Activated naive CD8-positive, alpha-beta T cell treated with anti-CD3 and anti-CD28 coated beads, Interleukin-2, amount 50 U/mL, for 24 hours (primary cell): ENCODE measurements around the gene COL18A1.

Experiments
- ATAC-seq: fragments of 150-1000 bp; cut with Tn5 transposase; one replicate; pipeline ENCODE4 v1.10.0; 2021
- DNase-seq: peaks from one replicate; pipeline ENCODE4 v3.0.0; 2021
- H3K27ac Mint-ChIP-seq: one replicate; pipeline ENCODE4 v1.8.0; 2021; ENCODE audit warnings: mild to moderate bottlenecking, mixed read lengths
- H3K27me3 Mint-ChIP-seq: one replicate; pipeline ENCODE4 v1.8.0; 2021; ENCODE audit warnings: mixed read lengths
- H3K36me3 Mint-ChIP-seq: one replicate; pipeline ENCODE4 v1.8.0; 2021; ENCODE audit warnings: low read depth, mixed read lengths
- H3K4me1 Mint-ChIP-seq: one replicate; pipeline ENCODE4 v1.8.0; 2021; ENCODE audit warnings: mixed read lengths
- H3K4me3 Mint-ChIP-seq: one replicate; pipeline ENCODE4 v1.8.0; 2021; ENCODE audit warnings: mild to moderate bottlenecking, moderate library complexity, mixed read lengths
- H3K9me3 Mint-ChIP-seq: one replicate; pipeline ENCODE4 v1.8.0; 2021; ENCODE audit warnings: mixed read lengths

Gene COL18A1

DNA sequence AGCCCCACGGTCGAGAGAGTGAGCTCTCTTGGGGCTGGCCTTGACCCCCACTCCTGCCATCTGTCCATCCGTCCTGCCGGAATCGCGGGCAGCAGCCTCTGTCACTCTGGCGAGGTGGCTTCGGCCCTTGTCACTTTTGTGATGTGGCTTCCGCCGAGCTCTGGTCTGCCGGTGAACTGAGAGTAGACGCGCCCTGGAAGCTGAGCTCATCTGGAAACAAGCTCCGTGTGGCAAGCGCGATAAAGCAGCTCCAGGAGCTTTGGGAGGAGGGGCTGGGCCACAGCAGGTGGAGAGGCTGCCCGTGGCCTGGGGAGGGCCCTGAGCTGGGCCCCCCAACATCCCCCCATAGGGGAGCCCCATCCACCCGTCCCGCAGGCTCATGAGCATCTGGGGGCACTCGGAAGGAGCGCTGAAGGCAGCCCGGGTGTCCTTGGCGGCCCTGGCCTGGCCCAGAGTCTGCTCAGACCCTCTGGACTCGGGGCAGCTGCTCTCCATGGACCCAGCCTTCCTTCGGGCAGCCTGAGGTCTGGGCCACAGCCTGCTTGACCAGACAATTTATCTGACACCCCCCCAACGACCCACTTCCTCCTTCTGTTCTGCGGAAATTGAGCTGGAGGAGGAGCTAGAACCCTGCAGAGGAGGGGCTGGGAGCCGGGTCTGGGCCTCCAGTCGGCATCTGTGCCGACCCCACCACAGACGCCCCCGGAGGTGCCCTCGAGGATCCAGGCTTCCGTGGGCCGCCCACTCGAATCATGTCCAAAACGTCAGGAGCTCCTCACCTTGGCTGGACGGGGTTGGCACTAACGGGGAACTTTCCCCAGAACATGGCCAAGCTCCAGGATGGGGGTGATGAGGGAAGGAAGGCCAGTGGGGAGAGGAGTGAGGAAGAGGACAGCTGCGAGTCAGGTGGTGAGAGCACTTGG is 78.2 kb downstream of the COL18A1 start:
- ATAC-seq: peak; percentile 54
- Mint-ChIP-seq H3K4me3 (peak overlapping the region; percentile 50), H3K9me3 (no peaks in the 10 kb centered on the region), H3K36me3 (no peaks in the 10 kb centered on the region), H3K27ac (peak overlapping the region; percentile 60), H3K27me3 (no peaks in the 10 kb centered on the region), H3K4me1 (peaks cover 30% of the 10 kb centered on the region)
- peak; percentile 57 for DNase-seq

DNA sequence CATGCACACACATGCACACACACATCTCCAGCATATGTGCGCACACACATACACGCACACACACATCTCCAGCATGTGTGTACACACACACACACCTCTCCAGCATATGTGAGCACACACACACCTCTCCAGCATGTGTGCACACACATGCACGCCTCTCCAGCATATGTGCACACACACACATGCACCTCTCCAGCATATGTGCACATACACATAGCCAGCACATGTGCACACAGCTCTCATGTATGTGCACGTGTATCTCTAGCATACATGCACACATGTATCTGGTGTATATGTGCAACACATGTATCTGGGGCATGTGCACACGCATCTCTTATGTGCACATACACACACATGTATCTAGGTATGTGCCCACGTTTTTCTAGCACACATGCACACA is 79.4 kb downstream of the COL18A1 start:
- Mint-ChIP-seq H3K27me3 (no peaks in the 10 kb centered on the region), H3K9me3 (no peaks in the 10 kb centered on the region), H3K27ac (peak overlapping the region; percentile 25), H3K4me1 (peaks cover 18% of the 10 kb centered on the region), H3K4me3 (no peak overlapping the region), H3K36me3 (no peaks in the 10 kb centered on the region)
- ATAC-seq (no peak), DNase-seq (no peak)

DNA sequence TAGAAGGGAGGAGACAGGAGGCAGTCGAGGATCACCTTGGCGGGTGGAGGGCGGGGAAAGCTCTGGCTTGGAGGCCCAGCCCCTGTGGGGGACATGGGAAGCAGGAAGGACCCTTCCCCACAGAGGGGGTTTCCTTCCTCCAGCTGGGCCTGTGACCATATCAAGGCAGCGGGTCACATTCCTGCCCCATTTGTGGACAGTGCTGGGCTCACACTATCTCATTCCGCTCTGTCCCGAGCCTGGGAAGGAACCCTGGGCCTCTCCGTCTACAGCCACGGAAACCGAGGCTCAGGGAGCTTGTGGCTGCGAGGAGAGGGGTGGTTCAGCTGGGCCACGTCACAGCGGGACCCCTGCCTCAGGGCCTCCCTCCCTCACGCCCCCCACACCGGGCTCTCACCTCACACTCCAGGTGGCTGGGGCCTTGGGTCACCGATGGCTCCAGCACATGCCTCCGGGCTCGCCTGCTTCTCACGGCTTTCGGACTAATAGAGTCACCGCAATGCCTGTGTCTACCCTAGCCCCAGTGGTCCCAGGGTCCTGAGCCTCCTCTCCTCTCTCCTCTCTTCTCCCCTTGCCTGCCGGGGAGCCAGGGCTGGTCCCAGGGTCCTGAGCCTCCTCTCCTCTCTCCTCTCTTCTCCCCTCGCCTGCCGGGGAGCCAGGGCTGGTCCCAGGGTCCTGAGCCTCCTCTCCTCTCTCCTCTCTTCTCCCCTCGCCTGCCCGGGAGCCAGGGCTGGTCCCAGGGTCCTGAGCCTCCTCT is 80.9 kb downstream of the COL18A1 start:
- Mint-ChIP-seq H3K27me3 (no peaks in the 10 kb centered on the region), H3K4me1 (peaks cover 12% of the 10 kb centered on the region), H3K4me3 (no peak overlapping the region), H3K36me3 (no peaks in the 10 kb centered on the region), H3K9me3 (no peaks in the 10 kb centered on the region), H3K27ac (no peak overlapping the region)
- no peak for ATAC-seq
- DNase-seq: no peak

DNA sequence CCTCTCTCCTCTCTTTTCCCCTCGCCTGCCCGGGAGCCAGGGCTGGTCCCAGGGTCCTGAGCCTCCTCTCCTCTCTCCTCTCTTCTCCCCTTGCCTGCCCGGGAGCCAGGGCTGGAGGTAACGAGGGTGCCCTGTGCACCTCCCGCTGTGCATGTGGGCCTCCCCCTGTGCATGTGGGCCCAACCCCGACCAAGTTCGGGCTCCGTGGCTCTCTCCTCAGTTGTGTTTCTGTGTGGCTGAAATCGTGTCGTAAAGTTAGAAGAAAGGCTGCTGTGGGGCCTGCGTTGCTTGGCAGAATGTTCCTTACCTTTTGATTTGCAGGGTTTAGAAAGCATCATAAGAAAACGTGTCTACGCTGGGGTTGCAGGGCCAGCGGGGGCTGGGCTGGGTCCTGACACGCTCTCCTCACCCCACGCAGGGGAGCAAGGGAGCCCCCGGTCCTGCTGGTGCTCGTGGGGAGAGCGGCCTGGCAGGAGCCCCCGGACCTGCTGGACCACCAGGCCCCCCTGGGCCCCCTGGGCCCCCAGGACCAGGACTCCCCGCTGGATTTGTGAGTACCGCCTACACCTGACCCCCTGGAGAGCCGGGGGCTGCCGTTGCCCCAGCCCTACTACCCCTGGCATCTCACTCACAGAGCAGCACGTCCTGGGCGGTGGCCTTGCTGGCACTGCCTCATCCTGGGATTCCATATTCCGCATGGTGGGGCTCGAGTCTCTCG is 81.6 kb downstream of the COL18A1 start:
- DNase-seq (no peak), ATAC-seq (no peak)
- Mint-ChIP-seq H3K36me3 (no peaks in the 10 kb centered on the region), H3K27ac (no peak overlapping the region), H3K9me3 (no peaks in the 10 kb centered on the region), H3K4me1 (peaks cover 12% of the 10 kb centered on the region), H3K27me3 (no peaks in the 10 kb centered on the region), H3K4me3 (no peak overlapping the region)

DNA sequence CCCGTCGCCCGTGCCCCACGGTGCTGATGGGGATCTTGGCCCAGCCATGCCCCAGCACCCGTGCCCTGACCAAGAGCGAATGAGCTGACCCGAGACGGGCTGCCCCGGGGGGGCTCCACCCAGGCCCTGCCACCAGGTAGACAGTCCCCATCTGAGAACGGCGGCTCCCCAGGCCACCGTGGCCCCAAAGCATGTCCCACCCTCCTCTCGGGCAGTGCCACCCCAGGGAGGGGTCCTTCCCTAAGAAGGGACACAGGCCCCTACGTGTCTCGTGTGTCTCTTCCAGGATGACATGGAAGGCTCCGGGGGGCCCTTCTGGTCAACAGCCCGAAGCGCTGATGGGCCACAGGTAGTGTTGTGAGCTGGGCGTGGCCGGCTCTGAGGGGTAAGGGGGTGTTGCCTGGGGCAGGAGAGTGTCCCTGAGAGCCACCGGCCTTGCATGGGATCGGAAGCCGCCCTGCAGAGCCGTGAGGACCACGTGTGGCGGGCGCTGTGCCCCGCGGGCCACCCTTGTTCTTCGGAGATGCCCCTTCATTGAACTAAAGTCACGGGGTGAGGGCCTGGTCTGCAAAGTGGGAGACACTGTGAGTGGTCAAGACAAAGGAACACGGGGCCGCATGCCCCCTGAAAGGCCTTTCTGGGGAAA is 82.3 kb downstream of the COL18A1 start:
- Mint-ChIP-seq H3K4me3 (no peak overlapping the region), H3K4me1 (peaks cover 9% of the 10 kb centered on the region), H3K27me3 (no peaks in the 10 kb centered on the region), H3K27ac (no peak overlapping the region), H3K9me3 (no peaks in the 10 kb centered on the region), H3K36me3 (no peaks in the 10 kb centered on the region)
- DNase-seq (no peak), ATAC-seq (no peak)

DNA sequence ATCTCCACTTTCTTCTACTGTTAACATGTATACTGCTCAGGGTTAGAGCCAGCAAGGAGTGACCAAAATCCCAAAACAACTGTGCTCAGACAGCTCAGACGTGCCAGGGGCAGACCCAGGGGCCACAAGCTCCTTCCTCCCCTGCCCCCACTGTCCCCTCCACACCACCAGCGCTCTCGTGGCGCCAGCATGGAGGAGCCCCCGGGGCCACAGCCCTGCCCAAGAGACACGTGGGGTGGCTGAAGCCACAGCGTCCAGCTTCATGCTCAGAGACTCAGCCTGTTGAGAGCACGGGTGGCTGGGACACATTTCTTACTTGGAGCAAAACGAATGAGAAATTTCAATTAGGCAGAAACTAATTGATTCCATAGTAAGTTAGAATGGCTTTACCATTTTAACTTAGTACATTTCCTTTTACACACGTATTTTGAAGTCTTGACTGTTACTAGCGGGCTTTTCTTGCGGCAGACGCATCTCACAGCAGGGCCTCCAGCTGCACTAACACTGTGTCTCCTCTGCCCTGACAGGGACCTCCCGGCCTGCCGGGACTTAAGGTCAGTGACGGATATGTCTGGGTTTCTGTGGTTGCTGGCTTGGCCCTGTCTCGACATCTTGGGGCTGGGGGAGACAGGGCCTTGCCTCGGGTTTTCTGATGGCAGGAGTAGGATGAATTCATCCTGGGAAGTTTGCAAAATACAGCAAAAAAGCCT is 83.1 kb downstream of the COL18A1 start:
- ATAC-seq (no peak), DNase-seq (no peak)
- no peak overlapping the region for H3K27ac Mint-ChIP-seq
- H3K9me3 Mint-ChIP-seq: no peaks in the 10 kb centered on the region
- no peaks in the 10 kb centered on the region for H3K36me3 Mint-ChIP-seq
- H3K4me1 Mint-ChIP-seq: peaks cover 3% of the 10 kb centered on the region
- no peak overlapping the region for H3K4me3 Mint-ChIP-seq
- no peaks in the 10 kb centered on the region for H3K27me3 Mint-ChIP-seq

DNA sequence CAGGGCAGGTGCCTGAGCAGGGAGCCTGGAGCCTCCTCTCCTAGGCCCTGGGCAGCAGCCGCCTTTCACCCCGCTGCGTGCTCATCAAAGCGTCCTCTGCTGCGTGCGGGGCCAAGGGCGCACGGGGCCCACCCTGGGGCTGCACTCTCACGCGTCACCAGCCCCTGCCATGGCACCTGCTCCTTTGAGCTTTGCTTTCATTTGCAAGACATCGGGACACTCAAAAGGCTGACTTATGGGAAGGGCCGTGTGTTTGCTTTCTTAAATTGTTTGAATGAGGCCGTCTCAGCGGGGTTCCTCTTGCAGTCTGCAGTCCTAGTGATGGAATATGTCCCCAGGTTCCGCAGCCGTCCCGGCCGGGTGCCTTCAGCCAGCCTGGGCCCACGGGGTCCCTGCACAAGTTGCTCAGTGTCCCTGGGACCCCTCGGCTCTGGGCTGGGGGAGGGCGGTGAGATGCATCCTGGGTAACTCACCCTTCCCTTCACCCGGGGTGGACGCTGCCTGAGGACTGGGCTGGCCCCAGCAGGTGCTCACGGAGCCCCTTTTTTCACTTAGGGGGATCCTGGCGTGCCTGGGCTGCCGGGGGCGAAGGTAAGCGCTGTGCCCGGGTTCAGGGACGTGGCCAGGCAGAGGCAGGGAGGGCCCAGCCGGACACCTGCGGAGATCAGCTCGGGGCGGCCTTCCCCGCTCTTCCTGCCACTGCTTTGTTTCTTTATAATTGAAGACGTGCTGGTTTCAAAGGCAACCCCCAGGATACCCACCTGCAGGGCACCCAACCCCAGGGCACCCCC is 84.2 kb downstream of the COL18A1 start:
- Mint-ChIP-seq H3K4me3 (no peak overlapping the region), H3K36me3 (no peaks in the 10 kb centered on the region), H3K27ac (no peak overlapping the region), H3K9me3 (no peaks in the 10 kb centered on the region), H3K4me1 (no peaks in the 10 kb centered on the region), H3K27me3 (no peaks in the 10 kb centered on the region)
- no peak for DNase-seq
- ATAC-seq: no peak

DNA sequence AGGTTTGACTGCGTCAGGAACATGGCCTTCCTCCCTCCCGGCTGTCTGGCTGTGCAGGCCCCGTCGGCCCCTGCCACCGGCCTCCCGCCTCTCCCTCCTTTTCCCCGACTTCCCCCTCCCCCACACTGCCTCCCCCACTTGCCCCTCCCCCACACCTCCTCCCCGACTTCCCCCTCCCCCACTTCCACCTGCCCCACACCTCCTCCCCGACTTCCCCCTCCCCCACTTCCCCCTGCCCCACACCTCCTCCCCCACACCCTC is 84.7 kb downstream of the COL18A1 start:
- Mint-ChIP-seq H3K9me3 (no peaks in the 10 kb centered on the region), H3K27ac (no peak overlapping the region), H3K4me1 (no peaks in the 10 kb centered on the region), H3K36me3 (no peaks in the 10 kb centered on the region), H3K27me3 (no peaks in the 10 kb centered on the region), H3K4me3 (no peak overlapping the region)
- ATAC-seq (no peak), DNase-seq (no peak)

DNA sequence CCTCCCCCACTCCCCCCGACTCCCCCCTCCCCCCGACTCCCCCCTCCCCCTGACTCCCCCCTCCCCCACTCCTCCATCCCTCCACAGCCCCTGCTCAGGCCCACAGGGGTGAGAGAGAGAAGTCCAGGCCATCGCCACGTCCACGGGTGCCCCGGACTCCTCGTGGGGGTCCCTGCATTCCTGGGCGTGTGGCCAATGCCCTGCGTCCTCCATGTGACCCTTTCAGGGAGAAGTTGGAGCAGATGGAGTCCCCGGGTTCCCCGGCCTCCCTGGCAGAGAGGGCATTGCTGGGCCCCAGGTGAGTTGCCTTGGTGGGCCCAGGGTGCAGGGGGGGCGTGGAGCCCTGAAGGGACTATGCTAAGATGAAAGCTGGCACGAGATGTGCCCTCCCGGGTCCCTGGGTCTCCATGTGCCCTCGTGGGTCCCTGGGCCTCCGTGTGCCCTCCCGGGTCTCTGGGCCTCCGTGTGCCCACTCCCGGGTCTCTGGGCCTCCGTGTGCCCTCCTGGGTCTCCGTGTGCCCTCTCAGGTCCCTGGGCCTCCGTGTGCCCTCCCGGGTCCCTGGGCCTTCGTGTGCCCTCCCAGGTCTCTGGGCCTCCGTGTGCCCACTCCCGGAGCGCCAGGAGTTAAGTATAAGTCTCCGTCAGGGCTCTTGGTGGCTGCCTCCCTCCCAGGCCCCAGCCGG is 85.2 kb downstream of the COL18A1 start:
- no peak overlapping the region for H3K27ac Mint-ChIP-seq
- H3K36me3 Mint-ChIP-seq: no peaks in the 10 kb centered on the region
- ATAC-seq: no peak
- no peaks in the 10 kb centered on the region for H3K27me3 Mint-ChIP-seq
- no peak overlapping the region for H3K4me3 Mint-ChIP-seq
- H3K9me3 Mint-ChIP-seq: no peaks in the 10 kb centered on the region
- no peaks in the 10 kb centered on the region for H3K4me1 Mint-ChIP-seq
- DNase-seq: no peak

DNA sequence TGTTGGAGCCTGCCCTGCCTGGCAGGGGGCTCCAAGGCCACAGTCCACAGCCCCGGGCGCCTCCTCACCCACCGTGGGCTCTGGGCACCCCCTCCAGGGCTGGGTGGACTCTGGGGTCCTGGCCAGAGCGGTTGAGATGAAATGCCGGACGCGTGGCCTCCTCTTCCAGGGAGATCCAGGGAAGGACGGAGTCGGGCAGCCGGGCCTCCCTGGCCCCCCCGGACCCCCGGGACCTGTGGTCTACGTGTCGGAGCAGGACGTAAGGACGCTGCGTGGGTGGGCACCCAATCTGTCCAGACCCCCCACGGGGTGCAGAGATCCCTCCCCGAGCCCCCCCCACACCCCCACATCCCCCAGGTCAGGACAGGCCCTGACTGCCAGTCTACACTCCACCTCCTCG is 86.1 kb downstream of the COL18A1 start:
- Mint-ChIP-seq H3K4me3 (no peak overlapping the region), H3K36me3 (no peaks in the 10 kb centered on the region), H3K4me1 (no peaks in the 10 kb centered on the region), H3K9me3 (no peaks in the 10 kb centered on the region), H3K27ac (no peak overlapping the region), H3K27me3 (no peaks in the 10 kb centered on the region)
- DNase-seq (no peak), ATAC-seq (no peak)

DNA sequence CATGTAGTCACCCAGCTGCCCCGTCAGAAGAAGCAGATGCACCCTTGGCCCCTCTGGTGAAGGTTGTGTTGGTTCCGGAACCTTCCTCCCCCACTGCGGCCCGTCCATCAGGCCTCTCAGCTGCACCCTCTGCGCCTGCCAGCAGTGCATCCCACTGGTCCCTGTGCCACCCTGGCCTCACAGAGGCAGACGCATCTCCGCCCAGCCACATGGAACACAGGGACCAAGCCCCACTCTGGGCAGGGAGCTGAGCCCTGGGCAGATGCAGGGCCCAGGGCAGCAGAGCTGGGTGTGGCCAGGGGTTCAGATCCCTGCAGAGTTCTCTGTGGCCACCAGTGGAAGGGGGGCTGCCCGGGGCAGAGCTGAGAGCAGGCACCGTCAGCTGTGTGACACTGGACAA is 86.7 kb downstream of the COL18A1 start:
- Mint-ChIP-seq H3K27ac (no peak overlapping the region), H3K27me3 (no peaks in the 10 kb centered on the region), H3K9me3 (no peaks in the 10 kb centered on the region), H3K36me3 (no peaks in the 10 kb centered on the region), H3K4me3 (no peak overlapping the region), H3K4me1 (no peaks in the 10 kb centered on the region)
- DNase-seq (no peak), ATAC-seq (no peak)

DNA sequence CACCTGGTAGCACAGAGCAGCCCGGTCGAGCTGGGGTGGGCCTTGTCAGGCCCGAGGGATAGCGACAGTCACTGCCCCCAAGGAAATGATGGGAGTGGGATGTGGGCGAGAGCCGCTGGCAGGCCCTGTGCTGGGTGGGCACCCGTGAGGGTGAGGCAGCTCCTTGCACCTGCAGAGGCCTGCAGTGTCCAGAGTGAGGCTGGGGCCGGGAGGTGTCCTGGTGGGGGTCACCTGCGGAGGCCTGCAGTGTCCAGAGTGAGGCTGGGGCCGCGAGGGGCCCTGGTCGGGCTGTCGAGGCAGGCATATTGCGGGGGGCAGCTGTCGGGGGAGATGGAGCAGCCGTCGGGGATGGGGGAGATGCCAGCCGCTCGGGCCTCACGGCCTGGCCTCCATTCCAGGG is 87.8 kb downstream of the COL18A1 start:
- no peaks in the 10 kb centered on the region for H3K27me3 Mint-ChIP-seq

DNA sequence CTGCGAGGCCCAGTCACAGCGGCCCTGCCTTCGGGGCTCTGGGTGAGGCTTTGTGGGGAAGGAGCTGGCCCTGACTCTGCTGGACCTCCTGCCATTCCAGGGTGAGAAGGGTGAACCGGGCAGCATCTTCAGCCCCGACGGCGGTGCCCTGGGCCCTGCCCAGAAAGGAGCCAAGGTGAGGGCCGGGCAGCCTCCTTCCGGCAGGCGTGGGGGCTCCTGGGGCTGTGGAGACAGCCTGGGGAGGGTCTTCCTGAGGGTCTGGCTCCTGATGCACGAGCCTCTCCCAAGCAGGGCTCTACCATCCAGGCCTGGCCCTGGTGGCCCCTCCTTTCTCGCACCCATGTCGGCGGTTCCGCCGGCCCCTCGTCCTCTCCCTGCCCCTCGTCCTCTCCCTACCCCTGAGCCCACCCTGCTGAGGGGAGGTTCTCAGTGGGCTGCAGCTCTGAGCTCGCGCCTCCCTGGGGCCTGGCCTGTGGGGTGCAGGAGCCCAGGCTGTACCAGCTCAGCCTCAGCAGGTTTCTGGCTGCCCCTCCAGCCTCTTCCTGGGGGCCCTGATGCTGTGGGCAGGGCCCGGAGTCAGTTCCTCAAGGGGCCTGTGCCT is 88.5 kb downstream of the COL18A1 start:
- Mint-ChIP-seq H3K4me3 (no peak overlapping the region), H3K36me3 (no peaks in the 10 kb centered on the region), H3K9me3 (no peaks in the 10 kb centered on the region), H3K27me3 (no peaks in the 10 kb centered on the region), H3K4me1 (no peaks in the 10 kb centered on the region), H3K27ac (no peak overlapping the region)
- DNase-seq: no peak
- no peak for ATAC-seq

More for the DNA sequence above, 87.8 kb downstream of the COL18A1 start:
- H3K4me1 Mint-ChIP-seq: no peaks in the 10 kb centered on the region
- H3K36me3 Mint-ChIP-seq: no peaks in the 10 kb centered on the region
- H3K27ac Mint-ChIP-seq: no peak overlapping the region
- no peaks in the 10 kb centered on the region for H3K9me3 Mint-ChIP-seq
- no peak for ATAC-seq
- no peak for DNase-seq
- H3K4me3 Mint-ChIP-seq: no peak overlapping the region
